H1 (cell line): ENCODE results near the gene KLHL8. TPM values are rescaled to one million over a fixed set of nuclear protein-coding genes. Genes with fewer than 3 reads are reported as not detected.

ENCODE experiments used
- CTCF ChIA-PET: fragments of 300-600 bp; sonication (Branson Sonifier 250); formaldehyde crosslinking; loops from one replicate; lab custom pipeline; 2021; ENCODE audit not compliant: partially characterized antibody; lab: Charles Lee
- POLR2A ChIA-PET: fragments of 300-600 bp; sonication (Branson Sonifier 250); formaldehyde crosslinking; loops from one replicate; lab custom pipeline; 2021; ENCODE audit warnings: inconsistent platforms; ENCODE audit not compliant: partially characterized antibody; lab: Charles Lee
- DNase-seq, 2 experiments: peaks; one replicate each; pipeline versions ENCODE4 v3.0.0 to v3.0.0-alpha.2; 2010 to 2022; ENCODE audit warnings: low spot score in 2 of 2, low read depth in 1 of 2, mixed read lengths in 1 of 2
- FAIRE-seq: peaks from 2 replicates; lab custom pipeline; 2011; peaks lifted over from hg19 to GRCh38; lab: Jason Lieb, UNC
- H2AFZ ChIP-seq: 2 replicates; pipeline ENCODE4 v1.8.1; 2012; ENCODE audit warnings: low read length, inconsistent platforms
- H2AK5ac ChIP-seq: 2 replicates; pipeline ENCODE4 v1.6.1; 2013; ENCODE audit warnings: low read depth, low read length
- H2BK120ac ChIP-seq: replicated peaks from 2 replicates; pipeline ENCODE3; 2013; ENCODE audit warnings: low read depth, low read length, inconsistent platforms
- H2BK12ac ChIP-seq: 2 replicates; pipeline ENCODE4 v1.6.1; 2013; ENCODE audit warnings: low read depth, low read length
- H2BK15ac ChIP-seq: 2 replicates; pipeline ENCODE4 v1.6.1; 2013; ENCODE audit warnings: low read length
- H2BK20ac ChIP-seq: 2 replicates; pipeline ENCODE4 v1.6.1; 2013; ENCODE audit warnings: low read length
- H2BK5ac ChIP-seq: 2 replicates; pipeline ENCODE4 v1.6.1; 2013; ENCODE audit warnings: low read depth, low read length
- H3K14ac ChIP-seq: 2 replicates; pipeline ENCODE4 v1.6.1; 2013; ENCODE audit warnings: inconsistent platforms; ENCODE audit not compliant: insufficient read length
- H3K18ac ChIP-seq: 2 replicates; pipeline ENCODE4 v1.6.1; 2013; ENCODE audit warnings: low read length; ENCODE audit errors: extremely low read depth
- H3K23ac ChIP-seq: 2 replicates; pipeline ENCODE4 v1.6.1; 2013; ENCODE audit warnings: inconsistent platforms; ENCODE audit not compliant: insufficient read length
- H3K23me2 ChIP-seq: 2 replicates; pipeline ENCODE4 v1.6.1; 2013; ENCODE audit warnings: low read depth, low read length
- H3K27ac ChIP-seq: 2 replicates; pipeline ENCODE4 v1.6.1; 2011; ENCODE audit warnings: low read depth, low read length, inconsistent platforms
- H3K27me3 ChIP-seq, 4 experiments: replicated peaks in 1 of 4; 1 replicate in 1 of 4; 2 replicates in 3 of 4; pipeline versions ENCODE4 v1.6.1 to v1.8.1; 2011 to 2013; ENCODE audit warnings: low read length in 3 of 4, mild to moderate bottlenecking in 3 of 4, inconsistent platforms in 2 of 4, mixed read lengths in 2 of 4, moderate library complexity in 1 of 4; ENCODE audit not compliant: control insufficient read depth in 3 of 4, insufficient read depth in 3 of 4; ENCODE audit errors: extremely low read depth in 1 of 4
- H3K36me3 ChIP-seq, 4 experiments: 2 replicates each; pipeline versions ENCODE4 v1.6.1 to v1.8.1; 2011 to 2013; ENCODE audit warnings: mild to moderate bottlenecking in 4 of 4, low read length in 3 of 4, moderate library complexity in 2 of 4, control low read depth in 1 of 4, inconsistent platforms in 1 of 4; ENCODE audit not compliant: insufficient read depth in 4 of 4, control insufficient read depth in 2 of 4
- H3K4ac ChIP-seq: replicated peaks from 2 replicates; pipeline ENCODE3; 2013; ENCODE audit warnings: low read length, low read depth, mixed read lengths, inconsistent platforms; ENCODE audit not compliant: insufficient read length
- H3K4me1 ChIP-seq, 4 experiments: replicated peaks in 1 of 4; 1 replicate in 1 of 4; 2 replicates in 3 of 4; pipeline versions ENCODE4 v1.6.1 to v1.8.1; 2011 to 2013; ENCODE audit warnings: low read length in 3 of 4, inconsistent platforms in 2 of 4, mixed read lengths in 1 of 4; ENCODE audit not compliant: insufficient read depth in 4 of 4, control insufficient read depth in 3 of 4
- H3K4me2 ChIP-seq, 2 experiments: 2 replicates each; pipeline versions ENCODE4 v1.6.1 to v1.8.1; 2011 to 2013; ENCODE audit warnings: low read depth in 2 of 2, low read length in 2 of 2, control low read depth in 1 of 2, inconsistent platforms in 1 of 2, mild to moderate bottlenecking in 1 of 2; ENCODE audit not compliant: insufficient read depth in 1 of 2
- H3K4me3 ChIP-seq, 4 experiments: fragments of 200-600, 300-600 bp in 1 of 4; sonication (generic), shearing (Covaris generic), sonication (Bioruptor Twin) in 1 of 4; 2 replicates each; pipeline versions ENCODE4 v1.5.1 to v1.8.1; 2011 to 2016; ENCODE audit warnings: low read length in 4 of 4, low read depth in 3 of 4, control low read depth in 2 of 4, inconsistent platforms in 2 of 4, mild to moderate bottlenecking in 2 of 4, mixed read lengths in 1 of 4, moderate library complexity in 1 of 4; ENCODE audit not compliant: insufficient read depth in 2 of 4; ENCODE audit errors: extremely low read depth in 1 of 4
- H3K56ac ChIP-seq: replicated peaks from 2 replicates; pipeline ENCODE3; 2013; ENCODE audit warnings: low read depth, mild to moderate bottlenecking, mixed read lengths, low read length, inconsistent platforms; ENCODE audit not compliant: insufficient read length
- H3K79me1 ChIP-seq: 2 replicates; pipeline ENCODE4 v1.6.1; 2013; ENCODE audit warnings: low read depth, low read length, control low read depth
- H3K79me2 ChIP-seq, 2 experiments: 2 replicates each; pipeline versions ENCODE4 v1.6.1 to v1.8.1; 2012 to 2013; ENCODE audit warnings: low read length in 2 of 2, mild to moderate bottlenecking in 2 of 2, inconsistent platforms in 1 of 2; ENCODE audit not compliant: insufficient read depth in 2 of 2, control insufficient read depth in 1 of 2
- H3K9ac ChIP-seq, 4 experiments: replicated peaks in 1 of 4; 1 replicate in 1 of 4; 2 replicates in 3 of 4; pipeline versions ENCODE4 v1.6.1 to v1.8.1; 2011 to 2013; ENCODE audit warnings: low read depth in 3 of 4, low read length in 3 of 4, control low read depth in 2 of 4, mild to moderate bottlenecking in 2 of 4, moderate library complexity in 2 of 4, inconsistent platforms in 1 of 4; ENCODE audit errors: extremely low read depth in 1 of 4
- H3K9me3 ChIP-seq, 2 experiments: 2 replicates each; pipeline versions ENCODE4 v1.6.1 to v1.8.1; 2012 to 2013; ENCODE audit warnings: mild to moderate bottlenecking in 2 of 2, moderate library complexity in 2 of 2, control low read depth in 1 of 2, inconsistent platforms in 1 of 2, low read depth in 1 of 2, low read length in 1 of 2, mixed read lengths in 1 of 2; ENCODE audit not compliant: insufficient read depth in 2 of 2
- H4K20me1 ChIP-seq, 2 experiments: replicated peaks in 1 of 2; 2 replicates each; pipeline versions ENCODE3 to v1.8.1; 2011 to 2013; ENCODE audit warnings: inconsistent platforms in 2 of 2, low read length in 2 of 2, mild to moderate bottlenecking in 1 of 2; ENCODE audit not compliant: insufficient read depth in 2 of 2, control insufficient read depth in 1 of 2
- H4K5ac ChIP-seq: 2 replicates; pipeline ENCODE4 v1.6.1; 2013; ENCODE audit warnings: low read length, low read depth, mixed read lengths, inconsistent platforms; ENCODE audit not compliant: insufficient read length
- H4K8ac ChIP-seq: 2 replicates; pipeline ENCODE4 v1.8.0; 2013; ENCODE audit warnings: mild to moderate bottlenecking, moderate library complexity, low read length, inconsistent platforms; ENCODE audit not compliant: insufficient read depth; ENCODE audit errors: extremely low read depth
- H4K91ac ChIP-seq: replicated peaks from 2 replicates; pipeline ENCODE3; 2013; ENCODE audit warnings: low read length, mixed read lengths, inconsistent platforms; ENCODE audit not compliant: insufficient read length
- ASH2L ChIP-seq: fragments of 200-600, 300-600 bp; sonication (generic); IDR thresholded peaks from one replicate; pipeline ENCODE4 v1.7.1; 2017; ENCODE audit warnings: low read length
- BRCA1 ChIP-seq: IDR thresholded peaks from 2 replicates; pipeline ENCODE4 v1.6.1; 2012; ENCODE audit warnings: low read depth, low read length, improper control_type of control experiment
- CHD2 ChIP-seq: IDR thresholded peaks from 2 replicates; pipeline ENCODE4 v1.6.1; 2012; ENCODE audit warnings: low read length, improper control_type of control experiment
- CREB1 ChIP-seq: IDR thresholded peaks from 2 replicates; pipeline ENCODE4 v1.6.1; 2012; ENCODE audit warnings: inconsistent platforms
- CTBP2 ChIP-seq: IDR thresholded peaks from 2 replicates; pipeline ENCODE4 v1.7.0; 2011; ENCODE audit warnings: borderline replicate concordance, mild to moderate bottlenecking, moderate library complexity, mixed read lengths, low read length; ENCODE audit not compliant: insufficient read depth, insufficient read length
- HDAC6 ChIP-seq: IDR thresholded peaks from one replicate; pipeline ENCODE4 v1.7.1; 2012; ENCODE audit warnings: low read depth, mild to moderate bottlenecking, inconsistent platforms, low read length, moderate library complexity
- KDM4A ChIP-seq: IDR thresholded peaks from one replicate; pipeline ENCODE4 v1.7.1; 2012; ENCODE audit warnings: low read depth, mild to moderate bottlenecking, moderate library complexity, low read length, inconsistent platforms; ENCODE audit not compliant: severe bottlenecking
- NRF1 ChIP-seq: IDR thresholded peaks from 2 replicates; pipeline ENCODE4 v1.6.1; 2011; ENCODE audit warnings: mild to moderate bottlenecking, low read depth, low read length, improper control_type of control experiment
- POLR2AphosphoS5 ChIP-seq: IDR thresholded peaks from 2 replicates; pipeline ENCODE4 v1.6.1; 2011; ENCODE audit warnings: low read depth, low read length
- SP1 ChIP-seq: IDR thresholded peaks from 2 replicates; pipeline ENCODE4 v1.6.1; 2011; ENCODE audit warnings: low read depth, low read length
- SP4 ChIP-seq: IDR thresholded peaks from 2 replicates; pipeline ENCODE4 v1.6.1; 2012; ENCODE audit warnings: low read length, inconsistent platforms
- TEAD4 ChIP-seq: IDR thresholded peaks from 2 replicates; pipeline ENCODE4 v1.6.1; 2012; ENCODE audit warnings: low read depth, low read length, inconsistent platforms, mixed read lengths
- WGBS, 2 experiments: shearing (Covaris generic) in 1 of 2; methylation state at CpG; one replicate each; pipeline versions ENCODE4 v1.1.6 to v1.1.7; 2013 to 2015; ENCODE audit warnings: low lambda C conversion rate in 2 of 2, mixed read lengths in 2 of 2, inconsistent platforms in 1 of 2, low coverage in 1 of 2, missing lambda C conversion rate in 1 of 2; ENCODE audit not compliant: insufficient replicate concordance in 2 of 2, insufficient coverage in 1 of 2, insufficient read length in 1 of 2; ENCODE audit errors: extremely low coverage in 1 of 2, missing lambda C conversion rate in 1 of 2; 5-methylcytosine and 5-hydroxymethylcytosine counted together
- polyA plus RNA-seq, 7 experiments: library from polyadenylated mRNA; depleted of rRNA in 3 of 7; stranded (reverse) in 5 of 7; unstranded in 2 of 7; fragments of >200 nt in 5 of 7; fragments of 200-250 nt in 2 of 7; gene quantifications; 1 replicate in 5 of 7; 2 replicates in 1 of 7; 4 replicates in 1 of 7; pipeline versions ENCODE4 v1.2.1 to v1.2.3, GENCODE V29; 2011 to 2013; ENCODE audit warnings: missing spikeins in 2 of 7, mixed read lengths in 2 of 7
- total RNA-seq: library from RNA; stranded (reverse); fragmentation: NEBNext Ultra II Directional; extraction: Animal tissue kit (Norgen Biotek cat#: 25700); gene quantifications from 2 replicates; pipeline ENCODE4 v1.2.1, GENCODE V29; 2021
- TF ChIP-seq, protein P1 (sequence below): IDR thresholded peaks from 2 replicates; pipeline ENCODE4 v1.6.1; 2011; ENCODE audit warnings: low read length, improper control_type of control experiment
- TF ChIP-seq, protein P2 (sequence below): IDR thresholded peaks from 2 replicates; pipeline ENCODE4 v1.6.1; 2012; ENCODE audit warnings: inconsistent platforms

KLHL8 gene
- total and polyA plus RNA-seq, 2 of the 8 experiments (the other 6 are each of a cell fraction or from before 2014, with no cell fraction given), result 0.94 to 8.1 TPM

DNA sequence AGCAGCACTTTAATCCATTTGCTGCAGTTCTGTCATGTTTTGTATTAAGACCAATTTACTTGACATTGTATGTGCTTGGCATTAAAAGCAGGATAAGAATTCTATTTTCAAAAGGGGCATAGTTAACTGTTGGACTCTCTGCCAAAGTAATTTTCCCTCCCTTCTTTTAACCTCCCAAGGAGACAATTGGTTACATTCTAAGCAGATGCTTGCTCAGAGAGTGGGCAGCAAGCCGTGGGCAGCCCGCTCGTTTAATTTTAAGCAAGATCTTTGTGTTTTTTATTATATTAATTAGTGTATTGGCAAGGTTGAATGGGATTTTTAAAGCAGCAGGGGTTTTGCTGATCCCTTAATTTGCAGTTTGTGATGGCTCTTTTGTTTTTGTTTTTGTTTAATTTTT lies 37.1 kb upstream of the KLHL8 start:
- Histone ChIP-seq H2BK15ac (no peak overlapping the region), H2BK5ac (no peak overlapping the region), H3K27me3 (no peaks in the 10 kb centered on the region), H4K5ac (no peak overlapping the region), H3K79me2 (no peaks in the 10 kb centered on the region), H2BK20ac (no peak overlapping the region), H3K18ac (no peak overlapping the region), H3K4me3 (no peak overlapping the region), H3K14ac (no peak overlapping the region), H3K9ac (no peak overlapping the region), H2AK5ac (no peak overlapping the region), H3K56ac (no peak overlapping the region), H4K8ac (no peak overlapping the region), H3K9me3 (peaks cover 0 to 4% of the 10 kb centered on the region in 2 experiments; a peak in 2 of 4 replicates), H2BK12ac (no peak overlapping the region), H4K20me1 (no peaks in the 10 kb centered on the region), H3K23ac (no peak overlapping the region), H3K4ac (no peak overlapping the region), H3K4me2 (no peak overlapping the region), H3K4me1 (no peaks in the 10 kb centered on the region), H3K27ac (no peak overlapping the region), H2AFZ (no peak overlapping the region), H4K91ac (no peak overlapping the region), H3K23me2 (no peaks in the 10 kb centered on the region), H3K79me1 (no peaks in the 10 kb centered on the region), H2BK120ac (no peak overlapping the region), H3K36me3 (no peaks in the 10 kb centered on the region)
- DNase-seq (no peak), FAIRE-seq (no peak)
- CTCF ChIA-PET, result interaction anchor here (0.6 kb wide), 1 partner anchor 1479 kb away, joined by 3 read pairs; no protein-coding TSS in a partner anchor
- TF ChIP-seq HDAC6, result no peak
- no peak for TF ChIP-seq KDM4A
- no peak for TF ChIP-seq SP4
- TF ChIP-seq SP1, result no peak
- no peak for TF ChIP-seq ASH2L
- no peak for TF ChIP-seq TEAD4
- TF ChIP-seq BRCA1, result no peak
- no peak for TF ChIP-seq POLR2AphosphoS5
- no peak for TF ChIP-seq CREB1
- no peak for TF ChIP-seq CTBP2
- no peak for TF ChIP-seq CHD2
- no peak for TF ChIP-seq NRF1
- TF ChIP-seq, protein P1, sequence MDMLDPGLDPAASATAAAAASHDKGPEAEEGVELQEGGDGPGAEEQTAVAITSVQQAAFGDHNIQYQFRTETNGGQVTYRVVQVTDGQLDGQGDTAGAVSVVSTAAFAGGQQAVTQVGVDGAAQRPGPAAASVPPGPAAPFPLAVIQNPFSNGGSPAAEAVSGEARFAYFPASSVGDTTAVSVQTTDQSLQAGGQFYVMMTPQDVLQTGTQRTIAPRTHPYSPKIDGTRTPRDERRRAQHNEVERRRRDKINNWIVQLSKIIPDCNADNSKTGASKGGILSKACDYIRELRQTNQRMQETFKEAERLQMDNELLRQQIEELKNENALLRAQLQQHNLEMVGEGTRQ, result no peak
- TF ChIP-seq, protein P2, sequence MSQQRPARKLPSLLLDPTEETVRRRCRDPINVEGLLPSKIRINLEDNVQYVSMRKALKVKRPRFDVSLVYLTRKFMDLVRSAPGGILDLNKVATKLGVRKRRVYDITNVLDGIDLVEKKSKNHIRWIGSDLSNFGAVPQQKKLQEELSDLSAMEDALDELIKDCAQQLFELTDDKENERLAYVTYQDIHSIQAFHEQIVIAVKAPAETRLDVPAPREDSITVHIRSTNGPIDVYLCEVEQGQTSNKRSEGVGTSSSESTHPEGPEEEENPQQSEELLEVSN, result no peak
- POLR2A ChIA-PET, result no interaction called here
- 63% methylated on average over 3 of the region's 3 CpGs; no CpG with 5 or more reads in 1 of the 2 experiments for WGBS, 2 experiments
